ENCODE data around the gene KIRREL3. TPM values are rescaled to one million over a fixed set of nuclear protein-coding genes. Genes with fewer than 3 reads are reported as not detected.

KIRREL3 gene
- total and polyA plus RNA-seq, 2 of the 8 experiments (the other 6 are each of a cell fraction or from before 2014, with no cell fraction given), result 0.29 to 0.32 TPM

DNA sequence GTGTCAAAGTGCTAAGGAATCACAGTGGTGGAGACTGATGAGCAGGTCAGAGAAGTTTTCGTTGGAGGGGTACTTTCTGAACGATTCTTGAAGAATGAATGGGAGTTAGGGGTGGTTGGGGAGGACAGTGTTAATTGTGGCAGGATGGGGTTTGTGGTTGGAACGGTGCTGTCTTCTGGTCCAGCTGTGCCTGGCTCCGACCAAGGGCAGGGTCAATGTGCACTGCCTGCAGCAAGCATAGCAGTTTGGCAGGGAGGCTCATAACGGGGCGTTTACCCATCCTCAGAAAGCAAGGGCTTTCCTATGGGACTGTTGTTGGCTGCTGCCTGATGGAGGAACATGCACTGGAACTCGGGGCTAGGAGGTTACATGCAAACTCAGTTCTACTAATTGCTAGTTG, 265.8 kb downstream of the KIRREL3 start (continued):
- no peak for TF ChIP-seq HDAC6 (IDR thresholded peaks at IDR 0.05; ENCODE audit: low read depth, low read length)

Data from H1 (cell line).